DMS114 treated with DMSO at 0.1 percent for 48 hours (cell line): ENCODE results near the gene CFAP161.
"Not testable (repeated sequence)": the region's sequence is repeated elsewhere in the genome, so short reads cannot be mapped to it uniquely, and the experiment has no call there.

ENCODE experiments used
- DNase-seq: peaks from one replicate; lab custom pipeline; 2025; ENCODE audit not compliant: unreplicated experiment; lab: John Stamatoyannopoulos, UW

CFAP161 gene

GRCh38 chr15:81157195-81157938, 23.3 kb downstream of the CFAP161 start:
- DNase-seq = no peak

DNA sequence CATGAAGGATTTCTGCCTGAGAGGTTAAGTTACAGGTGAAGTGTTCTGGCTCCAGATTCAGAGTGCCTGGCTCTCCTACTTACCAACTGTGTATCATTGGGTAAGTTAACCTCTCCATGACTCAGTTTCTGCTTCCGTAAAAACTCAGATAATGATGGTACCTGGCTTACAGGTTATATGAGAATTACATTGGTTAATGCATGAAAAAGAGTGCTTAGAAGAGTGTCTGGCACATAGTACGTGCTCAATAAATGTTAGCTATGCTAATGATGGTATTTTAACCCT, 23.8 kb downstream of the CFAP161 start:
- DNase-seq = no peak

GRCh38 chr15:81158561-81158960, 24.5 kb downstream of the CFAP161 start:
- not testable (repeated sequence) for DNase-seq

GRCh38 chr15:81160312-81161159, 26.5 kb downstream of the CFAP161 start:
- no peak for DNase-seq

- DNase-seq = no peak
Observed at GRCh38 chr15:81161160-81161673, 27.1 kb downstream of the CFAP161 start.

GRCh38 chr15:81161851-81162250, 27.8 kb downstream of the CFAP161 start:
- no peak for DNase-seq

- DNase-seq = no peak
Observed at GRCh38 chr15:81163961-81164800, 30.1 kb downstream of the CFAP161 start.

- no peak for DNase-seq
Observed at GRCh38 chr15:81165535-81165934, 31.5 kb downstream of the CFAP161 start.

- no peak for DNase-seq
Observed at GRCh38 chr15:81166636-81167305, 32.7 kb downstream of the CFAP161 start.

DNA sequence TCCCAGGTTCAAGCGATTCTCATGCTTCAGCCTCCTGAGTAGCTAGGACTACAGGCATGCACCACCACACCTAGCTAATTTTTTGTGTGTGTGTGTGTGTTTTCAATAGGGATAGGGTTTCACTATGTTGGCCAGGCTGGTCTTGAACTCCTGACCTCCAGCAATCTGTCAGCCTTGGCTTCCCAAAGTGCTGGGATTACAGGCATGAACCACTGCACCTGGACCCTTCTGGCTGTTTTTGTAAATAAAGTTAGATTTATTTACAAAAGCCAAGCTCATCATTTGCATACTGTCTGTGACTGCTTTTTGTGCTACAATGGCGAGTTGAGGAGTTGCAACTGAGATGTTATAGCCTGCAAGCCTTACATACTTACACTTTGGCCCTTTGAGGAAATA, 34.1 kb downstream of the CFAP161 start:
- DNase-seq = no peak

GRCh38 chr15:81168644-81169043, 34.6 kb downstream of the CFAP161 start:
- DNase-seq = no peak

DNA sequence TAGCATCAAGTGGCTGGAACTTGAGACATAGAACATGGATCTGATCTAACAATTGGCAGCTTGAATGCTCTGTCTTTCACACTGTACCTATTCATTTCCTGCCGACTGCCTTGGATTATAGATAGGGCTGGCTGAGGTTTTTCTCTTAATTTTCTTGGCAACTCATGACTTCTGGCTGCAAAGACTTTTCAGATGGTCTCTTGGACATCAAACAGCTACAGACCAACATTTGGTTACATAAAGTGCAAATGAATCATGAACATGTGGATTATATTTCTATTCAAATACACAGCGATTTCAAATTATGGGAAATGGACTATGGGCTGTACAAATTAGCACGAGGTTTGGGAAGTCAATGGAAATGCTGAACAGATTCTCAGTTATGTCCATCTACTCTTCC, 36.4 kb downstream of the CFAP161 start:
- no peak for DNase-seq

GRCh38 chr15:81171286-81171685, 37.2 kb downstream of the CFAP161 start:
- DNase-seq = no peak

- no peak for DNase-seq
Observed at GRCh38 chr15:81174125-81174791, 40.2 kb downstream of the CFAP161 start.

DNA sequence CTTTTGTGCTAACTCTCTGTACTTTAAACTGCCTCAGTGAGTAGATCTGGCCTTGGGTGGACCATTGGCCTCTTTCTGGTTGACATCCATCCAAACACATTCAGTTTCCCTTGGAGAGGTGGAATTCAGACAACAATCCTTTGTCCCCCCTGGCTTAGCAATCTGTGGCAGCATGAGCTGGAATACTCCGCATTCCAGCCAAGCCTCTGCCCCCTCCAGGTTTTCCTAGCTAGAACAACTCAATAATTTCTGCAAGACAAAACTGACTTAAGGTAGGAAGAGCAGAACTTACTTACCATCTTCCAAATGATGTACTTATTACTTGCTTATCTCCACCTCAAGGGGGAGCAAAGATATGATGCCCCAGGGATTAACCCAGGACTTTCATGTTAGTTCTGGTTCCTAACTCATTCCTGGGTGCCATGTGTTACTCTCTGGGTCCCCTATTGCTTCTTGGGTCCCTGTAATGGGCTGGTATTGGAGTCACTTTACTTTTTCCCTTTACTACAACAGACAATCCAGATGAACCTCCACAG, 40.8 kb downstream of the CFAP161 start:
- DNase-seq = no peak

GRCh38 chr15:81175496-81175895, 41.4 kb downstream of the CFAP161 start:
- DNase-seq = no peak

DNA sequence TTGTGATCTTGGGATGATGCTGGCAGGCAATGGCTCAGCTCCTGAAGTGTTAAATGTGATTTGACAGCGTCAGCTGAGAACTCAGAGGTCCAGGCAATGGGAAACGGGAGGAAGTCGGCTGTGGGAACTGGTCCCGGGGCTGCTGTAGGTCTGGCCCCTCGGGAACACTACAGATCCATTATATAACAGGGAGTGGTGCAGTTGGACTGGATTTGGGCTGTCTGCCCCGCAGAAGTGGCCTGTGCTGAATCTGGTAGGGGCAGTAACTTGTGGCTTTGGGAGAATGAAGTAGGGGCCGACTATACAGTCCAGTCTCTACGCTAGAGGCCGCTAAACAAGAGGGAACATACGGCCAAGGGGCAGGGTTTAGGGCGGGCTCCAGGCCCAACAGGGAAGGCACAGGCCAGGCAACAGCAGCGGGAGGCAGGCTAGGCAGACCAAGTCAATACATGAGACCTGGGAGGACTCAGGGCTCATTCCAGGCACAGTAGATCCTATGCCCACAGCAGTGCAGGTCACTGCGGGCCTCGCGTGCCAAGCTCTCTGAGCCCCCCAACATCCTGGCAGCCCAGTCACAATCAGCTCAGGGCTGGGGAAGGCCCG, 42.3 kb downstream of the CFAP161 start:
- DNase-seq = no peak

- DNase-seq = no peak
Observed at GRCh38 chr15:81178365-81178764, 44.3 kb downstream of the CFAP161 start.

- no peak for DNase-seq
Observed at GRCh38 chr15:81181220-81181619, 47.1 kb downstream of the CFAP161 start.
